Transverse colon (tissue), 4 donors: ENCODE data around the gene UNC5A. TPM values are rescaled to one million over a fixed set of nuclear protein-coding genes. Genes with fewer than 3 reads are reported as not detected.

Experiments used
- DNase-seq: peaks from one replicate; pipeline ENCODE4 v3.0.0-alpha.2; 2019
- H3K27ac ChIP-seq, 4 donors: fragments of 200-600 bp; sonication (generic); 2 replicates each; pipeline ENCODE4 v1.5.1; 2016 to 2018; ENCODE audit warnings: inconsistent platforms in 4 of 4
- H3K27me3 ChIP-seq: fragments of 200-600 bp; sonication (generic); 2 replicates; pipeline ENCODE4 v1.5.1; 2017; ENCODE audit warnings: inconsistent platforms
- H3K36me3 ChIP-seq, 4 donors: fragments of 200-600 bp; sonication (generic); 2 replicates each; pipeline ENCODE4 v1.5.1; 2017 to 2019; ENCODE audit warnings: inconsistent platforms in 4 of 4
- H3K4me1 ChIP-seq, 4 donors: fragments of 200-600 bp; sonication (generic); 2 replicates each; pipeline ENCODE4 v1.5.1; 2017 to 2020; ENCODE audit warnings: inconsistent platforms in 4 of 4
- H3K4me3 ChIP-seq, 4 donors: fragments of 200-600 bp; sonication (generic); 1 replicate in 1 of 4; 2 replicates in 3 of 4; pipeline versions ENCODE4 v1.5.1 to v1.6.1; 2017 to 2019; ENCODE audit warnings: inconsistent platforms in 4 of 4
- H3K9me3 ChIP-seq, 2 donors: fragments of 200-600 bp; sonication (generic); 2 replicates each; pipeline ENCODE4 v1.5.1; 2017 to 2019; ENCODE audit warnings: inconsistent platforms in 2 of 2
- CTCF ChIP-seq, 5 experiments: fragments of 200-600 bp in 3 of 5; fragments of 450-650 bp in 2 of 5; sonication (generic) in 3 of 5; IDR thresholded peaks; 1 replicate in 2 of 5; 2 replicates in 3 of 5; pipeline ENCODE4 v1.5.1; 2016 to 2017; ENCODE audit warnings: antibody characterized with exemption in 5 of 5, inconsistent platforms in 3 of 5, mild to moderate bottlenecking in 2 of 5, moderate library complexity in 1 of 5
- EP300 ChIP-seq: sonication (generic); formaldehyde crosslinking; IDR thresholded peaks from one replicate; pipeline ENCODE4 v1.6.1; 2017; ENCODE audit warnings: antibody characterized with exemption, low read depth
- POLR2A ChIP-seq: fragments of 450-650 bp; IDR thresholded peaks from one replicate; pipeline ENCODE4 v1.6.1; 2016; ENCODE audit warnings: antibody characterized with exemption, mild to moderate bottlenecking, moderate library complexity
- POLR2AphosphoS5 ChIP-seq, 3 donors: sonication (generic); formaldehyde crosslinking; IDR thresholded peaks; one replicate each; pipeline ENCODE4 v1.6.1; 2016; ENCODE audit warnings: antibody characterized with exemption in 3 of 3
- WGBS, 2 donors: methylation state at CpG; one replicate each; pipeline ENCODE4 v1.1.5; 2018; ENCODE audit warnings: low coverage in 1 of 2; 5-methylcytosine and 5-hydroxymethylcytosine counted together
- in situ Hi-C, 4 donors: fragments of 200-750 bp; cut with MboI; loops; one replicate each; pipeline versions ENCODE4 v1.15.0 to v1.15.1; 2017; ENCODE audit warnings: low sequenced_read_pairs in 3 of 4, low pct_ligation_motif_present in 1 of 4, low pct_unique_long_range_greater_than_20kb in 1 of 4
- intact Hi-C: fragments of 100-400 bp; cut with DNase I; formaldehyde crosslinking; loops from one replicate; pipeline ENCODE4 v1.15.1; 2023; ENCODE audit warnings: low total_unique reads
- total RNA-seq, 4 donors: library from RNA; depleted of rRNA; stranded (reverse); fragments of >200 nt; gene quantifications; one replicate each; pipeline ENCODE4 v1.1.0, GENCODE V29; 2016

The UNC5A gene
- total RNA-seq, 4 donors from 2014 or later: 0.32 TPM; not detected in 3

- WGBS, 2 donors: 69% methylated on average over 21 of the region's 23 CpGs; no CpG with 5 or more reads in 1 of the 2 donors
- H3K36me3 ChIP-seq: no peaks in the 10 kb centered on the region
- no peaks in the 10 kb centered on the region for H3K4me1 ChIP-seq
- peaks cover 47% of the 10 kb centered on the region for H3K27me3 ChIP-seq
- intact Hi-C loops (no loop called here), in situ Hi-C loops (no loop called here)
- no peak overlapping the region for H3K27ac ChIP-seq
- DNase-seq: no peak
- H3K4me3 ChIP-seq: no peak overlapping the region
- H3K9me3 ChIP-seq: no peaks in the 10 kb centered on the region
- TF ChIP-seq POLR2A (no peak), POLR2AphosphoS5 (IDR thresholded peaks at IDR 0.05) (no peak), CTCF (IDR thresholded peaks at IDR 0.05) (no peak), EP300 (no peak)
These were observed 69.5 kb downstream of the UNC5A start for GRCh38 chr5:176879663-176880361.

DNA sequence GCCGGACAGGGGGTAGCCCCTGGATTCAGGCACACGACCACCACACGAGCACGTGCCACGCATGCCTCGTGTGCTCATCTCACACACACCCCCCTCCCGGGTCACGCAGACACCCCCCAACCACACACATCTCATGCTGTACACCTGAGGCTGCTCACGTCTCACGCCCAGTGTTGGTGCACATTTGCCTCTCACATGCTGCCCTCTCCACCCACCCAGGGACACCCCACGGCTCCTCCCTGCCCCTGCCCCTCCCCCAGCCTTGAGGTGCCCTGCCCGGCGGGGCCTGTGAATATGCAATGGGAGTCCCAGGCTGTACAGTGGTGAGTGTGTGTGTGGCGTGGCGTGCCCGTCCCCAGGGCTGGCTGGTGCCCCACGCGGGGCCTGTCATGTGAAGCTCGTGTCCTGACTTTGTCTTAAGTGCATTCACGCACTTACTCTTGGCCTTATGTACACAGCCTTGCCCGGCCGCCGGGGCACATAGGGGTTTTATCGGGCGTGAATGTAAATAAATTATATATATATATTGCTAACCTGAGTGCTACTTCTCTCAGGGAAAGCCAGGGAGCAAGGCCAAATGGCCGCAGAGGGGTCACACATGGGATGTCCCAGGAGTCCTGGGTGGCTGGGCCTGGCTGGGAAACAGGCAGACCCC, 70.1 kb downstream of the UNC5A start:
- TF ChIP-seq POLR2A: no peak
- TF ChIP-seq CTCF (IDR thresholded peaks at IDR 0.05): no peak
- TF ChIP-seq EP300: no peak
- TF ChIP-seq POLR2AphosphoS5 (IDR thresholded peaks at IDR 0.05): no peak
- Histone ChIP-seq H3K9me3 (no peaks in the 10 kb centered on the region), H3K36me3 (no peaks in the 10 kb centered on the region), H3K27me3 (peaks cover 42% of the 10 kb centered on the region), H3K4me3 (no peak overlapping the region), H3K4me1 (no peaks in the 10 kb centered on the region), H3K27ac (no peak overlapping the region)
- no peak for DNase-seq
- in situ Hi-C loops (no loop called here), intact Hi-C loops (no loop called here)
- WGBS, 2 donors: 80% methylated on average over 22 of the region's 26 CpGs; no CpG with 5 or more reads in 1 of the 2 donors

- H3K9me3 ChIP-seq: no peaks in the 10 kb centered on the region
- no peak overlapping the region for H3K27ac ChIP-seq
- TF ChIP-seq POLR2AphosphoS5 (IDR thresholded peaks at IDR 0.05): no peak
- no peaks in the 10 kb centered on the region for H3K36me3 ChIP-seq
- H3K4me1 ChIP-seq: no peaks in the 10 kb centered on the region
- 85% methylated on average over 28 of the region's 28 CpGs; no CpG with 5 or more reads in 1 of the 2 donors for WGBS, 2 donors
- in situ Hi-C loops: no loop called here
- intact Hi-C loops: no loop called here
- no peak overlapping the region for H3K4me3 ChIP-seq
- no peak for DNase-seq
- H3K27me3 ChIP-seq: peaks cover 35% of the 10 kb centered on the region
These were observed 70.8 kb downstream of the UNC5A start for GRCh38 chr5:176881021-176881749.

- Histone ChIP-seq H3K27me3 (peaks cover 27% of the 10 kb centered on the region), H3K9me3 (no peaks in the 10 kb centered on the region), H3K27ac (no peak overlapping the region), H3K36me3 (no peaks in the 10 kb centered on the region), H3K4me3 (no peak overlapping the region), H3K4me1 (no peaks in the 10 kb centered on the region)
- TF ChIP-seq CTCF (IDR thresholded peaks at IDR 0.05): no peak
- TF ChIP-seq EP300: no peak
- no peak for TF ChIP-seq POLR2A
- 71 to 82% methylated on average over 7 to 25 of the region's 25 CpGs for WGBS, 2 donors
- intact Hi-C loops: no loop called here
- in situ Hi-C loops: no loop called here
- DNase-seq: no peak
These were observed 71.6 kb downstream of the UNC5A start for GRCh38 chr5:176881816-176882566.
